Inferior parietal cortex (tissue), 1 donor: ENCODE measurements around the gene KIF17.

Experiments
- DNase-seq: peaks from one replicate; pipeline ENCODE4 v3.0.0-alpha.2; 2016; ENCODE audit errors: extremely low spot score

Gene KIF17

DNA sequence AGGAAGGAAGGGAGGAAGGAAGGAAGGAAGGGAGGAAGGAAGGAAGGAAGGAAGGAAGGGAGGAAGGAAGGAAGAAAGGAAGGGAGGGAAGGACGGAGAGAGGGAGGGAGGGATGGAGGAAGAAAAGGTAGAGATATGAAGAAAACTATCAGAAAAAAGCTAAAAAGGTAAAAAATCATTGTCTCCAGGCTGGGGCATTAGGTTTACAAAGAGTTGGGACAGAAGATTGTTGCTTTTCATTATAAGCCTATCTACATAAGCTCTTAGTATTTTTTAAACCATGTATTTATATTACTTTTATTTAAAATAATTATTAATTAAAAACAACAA is 91.7 kb downstream of the KIF17 start:
- DNase-seq, result no peak

DNA sequence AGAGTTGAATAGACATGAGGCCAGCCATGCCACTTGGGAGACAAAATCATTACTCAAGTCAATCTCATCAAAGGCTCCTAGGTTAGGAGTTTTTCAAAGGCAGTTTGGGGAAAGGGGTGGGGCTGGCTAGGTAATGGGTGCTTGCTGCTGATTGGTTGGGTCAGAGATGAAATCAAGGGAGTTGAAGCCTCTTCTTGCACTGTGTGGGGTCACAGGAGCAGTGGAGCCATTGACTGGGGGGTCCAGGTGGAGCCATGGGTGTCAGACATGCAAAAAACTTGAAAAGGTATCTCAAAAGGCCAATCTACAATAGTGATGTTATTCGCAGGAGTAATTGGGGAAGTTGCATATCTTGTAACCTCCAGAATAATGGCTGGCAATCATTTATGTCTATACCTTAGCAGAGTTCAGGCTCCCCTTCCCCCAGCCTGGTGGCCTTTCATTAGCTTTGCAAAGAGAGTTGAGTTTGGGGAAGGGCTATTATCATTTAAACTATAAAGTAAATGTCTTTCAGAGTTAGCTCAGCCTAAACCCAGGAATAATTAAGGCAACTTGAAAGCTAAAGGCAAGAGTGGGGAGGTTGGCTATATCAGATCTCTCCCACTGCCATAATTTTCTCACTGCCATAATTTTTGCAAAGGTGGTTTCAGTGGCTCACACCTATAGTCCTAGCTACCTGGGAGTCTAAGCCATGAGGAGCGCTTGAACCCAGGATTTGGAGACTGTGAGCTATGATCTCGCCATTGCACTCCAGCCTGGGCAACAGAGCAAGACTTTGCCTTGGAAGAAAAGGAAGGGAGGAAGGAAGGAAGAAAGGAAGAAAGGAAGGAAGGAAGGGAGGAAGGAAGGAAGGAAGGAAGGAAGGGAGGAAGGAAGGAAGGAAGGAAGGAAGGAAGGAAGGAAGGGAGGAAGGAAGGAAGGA is 92.4 kb downstream of the KIF17 start:
- no peak for DNase-seq

DNA sequence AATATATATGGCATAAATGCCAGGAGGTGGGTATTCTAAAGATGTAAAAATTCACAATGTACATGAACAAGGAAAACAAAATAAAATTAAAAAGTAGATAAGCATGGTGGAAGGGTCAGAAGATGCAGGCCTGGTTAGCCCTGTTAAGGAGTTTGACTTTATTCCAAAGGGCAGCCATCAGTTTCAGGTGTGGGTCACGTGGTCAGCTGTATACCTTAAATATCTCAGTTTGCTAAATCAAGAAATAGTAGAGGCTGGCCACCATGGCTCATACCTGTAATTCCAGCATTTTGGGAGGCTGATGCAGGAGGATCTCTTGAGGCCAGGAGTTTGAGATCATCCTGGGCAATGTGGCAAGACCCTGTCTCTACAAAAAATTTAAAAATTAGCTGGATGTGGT is 93.1 kb downstream of the KIF17 start:
- no peak for DNase-seq

DNA sequence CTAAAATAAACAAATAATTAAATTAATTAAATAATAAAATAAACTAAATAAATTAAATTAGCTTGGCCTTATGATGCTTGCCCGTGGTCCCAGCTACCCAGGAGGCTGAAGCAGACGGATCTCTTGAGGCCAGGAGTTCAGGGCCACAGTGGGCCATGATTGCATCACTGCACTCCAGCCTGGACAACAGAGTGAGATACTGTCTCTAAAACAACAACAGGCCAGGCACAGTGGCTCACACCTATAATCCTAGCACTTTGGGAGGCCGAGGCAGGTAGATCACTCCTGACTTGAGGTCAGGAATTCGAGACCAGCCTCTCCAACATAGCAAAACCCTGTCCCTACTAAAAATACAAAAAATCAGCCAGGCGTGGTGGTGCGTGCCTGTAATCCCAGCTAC is 96.8 kb downstream of the KIF17 start:
- DNase-seq, result no peak

DNA sequence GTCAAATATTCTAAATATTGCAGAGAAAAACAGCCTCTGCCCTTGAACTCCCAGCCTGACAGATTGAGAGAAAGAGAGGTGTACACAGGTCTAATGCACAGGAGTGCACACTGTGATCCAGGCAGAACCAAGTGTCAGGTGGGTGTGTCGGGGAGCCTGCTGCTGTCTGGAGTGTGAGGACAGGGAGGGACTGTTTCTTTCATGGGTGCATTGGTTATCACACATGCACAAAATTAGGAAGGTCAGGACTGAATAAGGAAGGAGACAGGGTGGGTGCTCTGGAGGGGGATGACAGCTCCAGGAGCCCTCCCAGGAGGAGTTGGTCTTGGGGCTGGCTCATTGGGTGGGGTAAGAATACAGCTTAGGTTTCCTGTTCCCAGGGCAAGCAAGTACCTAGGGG is 97.8 kb downstream of the KIF17 start:
- DNase-seq, result no peak

DNA sequence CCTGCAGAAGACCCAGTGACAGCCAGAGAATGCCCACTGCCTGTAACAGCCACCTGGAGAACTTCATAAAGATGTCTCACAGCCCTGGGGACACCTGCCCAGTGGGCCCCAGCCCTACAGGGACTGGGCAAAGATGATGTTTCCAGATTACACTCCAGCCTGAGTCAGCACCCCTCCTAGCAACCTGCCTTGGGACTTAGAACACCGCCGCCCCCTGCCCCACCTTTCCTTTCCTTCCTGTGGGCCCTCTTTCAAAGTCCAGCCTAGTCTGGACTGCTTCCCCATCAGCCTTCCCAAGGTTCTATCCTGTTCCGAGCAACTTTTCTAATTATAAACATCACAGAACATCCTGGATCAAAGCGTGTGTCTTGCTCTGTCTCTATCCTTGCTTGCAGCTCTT is 99.3 kb downstream of the KIF17 start:
- no peak for DNase-seq

DNA sequence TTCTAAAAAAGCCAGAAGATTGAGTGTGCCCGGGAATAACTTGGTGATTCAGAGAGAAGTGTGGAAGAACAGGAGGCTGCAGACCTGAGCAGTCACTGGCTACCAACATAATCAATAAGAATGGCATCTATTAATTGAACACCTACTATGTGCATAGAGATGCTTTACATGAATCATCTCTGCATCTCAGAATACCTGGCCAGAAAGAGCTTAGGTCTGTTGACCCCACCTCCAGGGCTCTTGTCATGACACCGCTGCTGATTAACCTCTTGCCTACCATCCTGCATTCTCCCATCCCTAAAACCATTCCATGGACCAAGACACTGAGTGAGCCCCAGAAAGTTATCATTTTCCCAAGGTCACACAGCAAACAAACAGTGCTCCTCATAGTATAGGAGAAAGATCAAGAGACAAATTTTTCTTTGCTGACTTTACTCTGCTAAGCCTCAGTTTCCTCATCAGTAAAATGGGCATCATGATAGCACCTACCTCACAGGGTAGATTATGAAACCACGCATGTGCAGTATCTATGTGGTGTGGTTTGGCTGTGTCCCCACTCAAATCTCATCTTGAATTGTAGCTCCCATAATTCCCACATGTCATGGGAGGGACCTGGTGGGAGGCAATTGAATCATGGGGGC is 100.8 kb downstream of the KIF17 start:
- DNase-seq, result no peak

DNA sequence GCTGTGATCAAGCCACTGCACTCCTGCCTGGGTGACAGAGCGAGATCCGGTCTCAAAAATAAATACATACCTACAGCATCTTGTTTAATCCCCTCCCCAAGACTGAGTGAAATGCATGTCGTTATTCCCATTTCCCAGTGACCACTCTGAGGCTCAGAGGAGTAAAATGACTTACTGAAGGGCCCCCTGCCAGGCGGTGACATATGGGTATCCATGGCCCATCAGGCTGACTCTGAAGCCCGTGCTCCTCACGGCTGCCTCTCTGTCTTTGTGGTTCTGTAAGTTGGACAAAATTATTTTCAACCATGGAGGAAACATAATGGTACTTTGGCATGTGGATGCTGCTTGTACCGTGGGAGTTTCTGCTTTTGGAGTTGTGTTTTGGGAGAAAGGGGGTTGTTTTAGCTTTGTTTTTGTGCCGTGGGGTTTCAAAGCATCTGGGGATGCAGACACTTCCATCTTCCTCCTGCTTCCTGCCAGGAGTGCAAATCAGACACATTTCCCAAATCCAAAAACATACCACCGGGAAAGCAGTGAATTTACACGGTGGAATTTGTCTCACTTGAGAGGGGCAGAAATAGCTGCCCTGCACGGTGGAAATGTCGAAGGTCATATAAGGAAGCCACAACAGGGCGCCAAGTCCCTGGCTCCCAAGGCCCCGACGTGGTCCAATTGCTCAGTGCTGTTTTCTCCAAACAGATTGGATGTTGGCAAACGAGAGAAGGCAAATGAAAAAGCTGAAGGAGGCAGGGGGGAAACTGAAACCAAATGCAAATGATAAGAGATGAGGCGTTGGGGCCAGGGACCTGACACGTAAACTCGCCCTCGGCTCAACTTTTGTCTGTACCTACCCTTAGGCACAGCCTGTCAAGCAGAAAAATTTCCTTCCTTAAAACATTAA is 101.6 kb downstream of the KIF17 start:
- no peak for DNase-seq

DNA sequence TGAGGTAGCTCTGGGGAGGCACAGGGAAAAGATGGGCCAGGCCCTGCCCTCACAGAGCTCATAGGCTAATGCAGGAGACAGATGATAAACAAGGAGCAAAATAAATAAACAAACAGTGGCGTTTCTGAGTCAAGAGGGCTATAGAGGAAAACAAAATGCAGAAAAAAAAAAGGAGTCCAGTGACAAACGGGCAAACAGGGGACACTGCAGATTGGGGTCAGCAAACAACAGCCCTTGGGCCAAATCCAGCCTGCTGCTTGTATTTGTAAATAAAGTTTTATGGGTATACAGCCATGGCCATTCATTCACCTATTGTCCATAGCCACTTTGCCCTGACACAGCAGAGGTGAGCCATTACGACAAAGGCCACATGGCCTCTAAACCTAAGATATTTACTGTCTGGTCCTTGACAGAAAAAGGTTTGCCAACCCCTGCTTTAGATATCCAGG is 103.7 kb downstream of the KIF17 start:
- DNase-seq, result no peak
